Measurements from ENCODE around the gene PPP2R1B. TPM values are rescaled to one million over a fixed set of nuclear protein-coding genes. Genes with fewer than 3 reads are reported as not detected.

The PPP2R1B gene
- polyA plus RNA-seq, 1 experiment = 20.7 TPM

DNA sequence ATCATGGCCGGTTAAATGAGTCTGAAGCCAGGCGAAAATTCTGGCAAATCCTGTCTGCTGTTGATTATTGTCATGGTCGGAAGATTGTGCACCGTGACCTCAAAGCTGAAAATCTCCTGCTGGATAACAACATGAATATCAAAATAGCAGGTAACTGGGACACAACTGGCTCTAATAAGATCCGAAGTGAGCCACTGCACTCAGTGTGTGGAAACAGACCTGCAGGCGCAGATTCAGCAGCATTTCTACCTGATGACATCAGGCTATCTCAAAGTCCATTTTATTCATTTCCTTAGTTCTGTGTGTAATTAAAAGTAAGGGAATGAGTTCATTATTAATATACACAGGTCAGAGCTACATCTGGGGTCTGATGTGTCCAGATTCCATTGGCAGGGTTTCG lies 78.2 kb downstream of the PPP2R1B start:
- peaks cover 3% of the 10 kb centered on the region; the same call in 1 of the 2 replicates for H3K36me3 ChIP-seq (ENCODE audit: control insufficient read depth, insufficient read depth, low read length)
- H3K4me3 ChIP-seq (ENCODE audit: low read depth, low read length) = no peak overlapping the region
- TF ChIP-seq, protein P1, sequence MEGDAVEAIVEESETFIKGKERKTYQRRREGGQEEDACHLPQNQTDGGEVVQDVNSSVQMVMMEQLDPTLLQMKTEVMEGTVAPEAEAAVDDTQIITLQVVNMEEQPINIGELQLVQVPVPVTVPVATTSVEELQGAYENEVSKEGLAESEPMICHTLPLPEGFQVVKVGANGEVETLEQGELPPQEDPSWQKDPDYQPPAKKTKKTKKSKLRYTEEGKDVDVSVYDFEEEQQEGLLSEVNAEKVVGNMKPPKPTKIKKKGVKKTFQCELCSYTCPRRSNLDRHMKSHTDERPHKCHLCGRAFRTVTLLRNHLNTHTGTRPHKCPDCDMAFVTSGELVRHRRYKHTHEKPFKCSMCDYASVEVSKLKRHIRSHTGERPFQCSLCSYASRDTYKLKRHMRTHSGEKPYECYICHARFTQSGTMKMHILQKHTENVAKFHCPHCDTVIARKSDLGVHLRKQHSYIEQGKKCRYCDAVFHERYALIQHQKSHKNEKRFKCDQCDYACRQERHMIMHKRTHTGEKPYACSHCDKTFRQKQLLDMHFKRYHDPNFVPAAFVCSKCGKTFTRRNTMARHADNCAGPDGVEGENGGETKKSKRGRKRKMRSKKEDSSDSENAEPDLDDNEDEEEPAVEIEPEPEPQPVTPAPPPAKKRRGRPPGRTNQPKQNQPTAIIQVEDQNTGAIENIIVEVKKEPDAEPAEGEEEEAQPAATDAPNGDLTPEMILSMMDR (IDR thresholded peaks at IDR 0.05; ENCODE audit: insufficient read depth, low read depth, low read length) = no peak
- ChIA-PET CTCF (no interaction called here), POLR2A (no interaction called here)
- H3K27me3 ChIP-seq (ENCODE audit: control insufficient read depth, insufficient read depth, low read length) = no peaks in the 10 kb centered on the region
- no peak for DNase-seq (ENCODE audit: low read depth)

DNA sequence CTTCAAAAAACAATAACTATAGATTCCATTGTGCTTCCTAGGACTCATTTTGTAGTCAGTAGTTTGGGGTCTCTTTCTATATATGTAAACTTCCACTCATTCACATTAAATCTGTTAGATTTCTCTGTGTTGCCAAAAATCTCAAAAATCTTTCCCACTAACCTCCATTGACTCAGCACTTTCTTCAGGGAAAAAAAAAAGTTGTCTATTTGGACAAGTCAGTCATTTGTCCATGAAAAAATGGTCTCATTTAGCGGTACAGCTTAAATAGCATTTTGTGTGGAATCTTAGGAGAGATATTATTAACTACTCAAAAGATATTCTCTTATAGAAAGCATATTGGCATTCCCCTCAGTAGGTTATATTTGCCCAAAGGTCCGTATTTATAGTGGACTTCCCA lies 81.9 kb downstream of the PPP2R1B start:
- Histone ChIP-seq H3K27me3 (ENCODE audit: control insufficient read depth, insufficient read depth, low read length) (no peaks in the 10 kb centered on the region), H3K36me3 (ENCODE audit: control insufficient read depth, insufficient read depth, low read length) (peaks cover 3% of the 10 kb centered on the region; the same call in 1 of the 2 replicates), H3K4me3 (ENCODE audit: low read depth, low read length) (no peak overlapping the region)
- TF ChIP-seq, protein P1 (IDR thresholded peaks at IDR 0.05; ENCODE audit: insufficient read depth, low read depth, low read length) = no peak
- DNase-seq (ENCODE audit: low read depth) = no peak
- POLR2A ChIA-PET = no interaction called here
- CTCF ChIA-PET = interaction anchor here (1.2 to 2.0 kb wide), 3 partner anchors 12 to 16 kb away, joined by 3 to 6 read pairs (median 4); no protein-coding TSS in a partner anchor

DNA sequence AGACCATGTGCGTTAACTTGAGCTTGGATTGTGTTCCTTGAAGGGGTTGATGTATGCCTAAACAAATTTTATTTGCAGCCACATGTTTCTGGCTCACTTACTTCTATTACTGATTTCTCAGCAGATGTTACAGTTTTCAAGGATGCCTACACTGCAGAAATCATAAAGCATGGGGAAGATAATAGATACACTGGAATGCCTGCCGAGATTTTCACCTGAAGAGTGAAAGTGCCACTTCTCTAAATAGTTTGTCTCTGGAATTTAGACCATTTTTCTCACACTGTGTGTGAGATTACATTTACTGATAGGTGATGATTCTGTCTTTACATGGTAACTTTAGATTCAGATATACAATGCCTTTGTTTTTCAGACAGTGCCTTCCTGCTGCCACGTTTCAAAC lies 82.4 kb downstream of the PPP2R1B start:
- no peak overlapping the region for H3K4me3 ChIP-seq (ENCODE audit: low read depth, low read length)
- TF ChIP-seq, protein P1 (IDR thresholded peaks at IDR 0.05; ENCODE audit: insufficient read depth, low read depth, low read length) = no peak
- no peak for DNase-seq (ENCODE audit: low read depth)
- H3K27me3 ChIP-seq (ENCODE audit: control insufficient read depth, insufficient read depth, low read length) = no peaks in the 10 kb centered on the region
- ChIA-PET CTCF (interaction anchor here (1.3 to 2.0 kb wide), 2 partner anchors 12 to 16 kb away, joined by 3 to 6 read pairs; no protein-coding TSS in a partner anchor), POLR2A (no interaction called here)
- peaks cover 3% of the 10 kb centered on the region; the same call in 1 of the 2 replicates for H3K36me3 ChIP-seq (ENCODE audit: control insufficient read depth, insufficient read depth, low read length)

DNA sequence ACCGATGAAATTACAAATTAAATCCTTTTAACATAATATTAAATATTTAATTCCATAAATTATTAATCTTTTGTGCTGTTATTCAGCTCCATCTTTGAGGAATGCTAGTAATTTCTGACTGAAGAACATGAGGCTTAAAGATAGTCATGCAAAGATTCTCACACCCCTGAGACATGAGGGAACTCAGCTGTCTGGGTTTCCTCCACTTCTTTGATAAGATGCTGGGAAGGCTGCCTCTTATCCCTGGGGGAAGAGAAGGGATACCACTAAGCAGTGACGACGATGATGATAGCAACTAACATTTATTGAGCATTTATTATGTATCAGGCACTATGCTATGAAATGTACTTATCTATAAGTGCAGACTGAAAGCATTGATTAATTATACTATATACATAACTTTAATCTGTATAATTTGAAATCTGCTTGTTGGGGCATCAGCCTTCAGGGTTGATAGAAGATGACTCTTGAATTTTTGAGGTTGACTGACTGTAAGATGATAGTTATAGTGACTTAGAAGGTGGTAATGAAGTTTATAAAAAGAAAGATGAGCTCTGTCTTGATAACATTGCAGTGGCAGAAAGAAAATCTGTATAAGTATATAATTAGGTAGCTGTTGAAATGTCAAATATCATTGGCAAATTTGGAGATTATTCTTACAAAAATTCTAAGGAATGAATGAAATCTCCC lies 85.6 kb downstream of the PPP2R1B start:
- Histone ChIP-seq H3K36me3 (ENCODE audit: control insufficient read depth, insufficient read depth, low read length) (no peaks in the 10 kb centered on the region; the same call in 1 of the 2 replicates), H3K27me3 (ENCODE audit: control insufficient read depth, insufficient read depth, low read length) (no peaks in the 10 kb centered on the region), H3K4me3 (ENCODE audit: low read depth, low read length) (no peak overlapping the region)
- ChIA-PET CTCF (interaction anchor here (1.4 kb wide), 1 partner anchor 24 kb away, joined by 4 read pairs; no protein-coding TSS in a partner anchor), POLR2A (no interaction called here)
- TF ChIP-seq, protein P1 (IDR thresholded peaks at IDR 0.05; ENCODE audit: insufficient read depth, low read depth, low read length) = no peak
- DNase-seq (ENCODE audit: low read depth) = no peak

Other genes with a start within 250 kb of the PPP2R1B start
- gene LAYN, start 225.7 kb downstream of the PPP2R1B start, polyA plus RNA-seq (2011; rRNA removed) = 253 and 302 TPM in 2 replicates
- 17.6 and 24.2 TPM in 2 replicates for gene SIK2, start 163.9 kb downstream of the PPP2R1B start, polyA plus RNA-seq (2011; rRNA removed)
- gene ALG9, start 105.2 kb upstream of the PPP2R1B start, polyA plus RNA-seq (2011; rRNA removed) = 23.7 and 38.2 TPM in 2 replicates
- 0.81 and 1.2 TPM in 2 replicates for gene FDXACB1, start 112.8 kb upstream of the PPP2R1B start, polyA plus RNA-seq (2011; rRNA removed)
- gene CFAP68, start 113.2 kb upstream of the PPP2R1B start, polyA plus RNA-seq (2011; rRNA removed) = 16.6 and 33.0 TPM in 2 replicates
- 76.7 and 83.6 TPM in 2 replicates for gene CRYAB, start 145.4 kb upstream of the PPP2R1B start, polyA plus RNA-seq (2011; rRNA removed)
- gene HSPB2, start 146.3 kb upstream of the PPP2R1B start, polyA plus RNA-seq (2011; rRNA removed) = 2.5 and 4.0 TPM in 2 replicates
- 2.7 and 2.9 TPM in 2 replicates for gene C11orf52, start 152.5 kb upstream of the PPP2R1B start, polyA plus RNA-seq (2011; rRNA removed)
- gene DIXDC1, start 171.0 kb upstream of the PPP2R1B start, polyA plus RNA-seq (2011; rRNA removed) = 13.5 and 13.9 TPM in 2 replicates

All from BJ (cell line).